H9 (cell line): ENCODE measurements around the gene AXIN2. TPM values are rescaled to one million over a fixed set of nuclear protein-coding genes. Genes with fewer than 3 reads are reported as not detected.

ENCODE experiments used
- DNase-seq: peaks from one replicate; pipeline ENCODE4 v3.0.0-alpha.2; 2017
- H2AFZ ChIP-seq: one replicate; pipeline ENCODE4 v1.6.1; 2013; ENCODE audit warnings: mild to moderate bottlenecking, low read length, control low read depth, moderate library complexity
- H2AK5ac ChIP-seq: 2 replicates; pipeline ENCODE4 v1.6.1; 2013; ENCODE audit warnings: low read length, control low read depth, mixed read lengths; ENCODE audit not compliant: insufficient read length
- H2BK120ac ChIP-seq: one replicate; pipeline ENCODE4 v1.6.1; 2013; ENCODE audit warnings: low read depth, mild to moderate bottlenecking, low read length, control low read depth, inconsistent platforms; ENCODE audit not compliant: poor library complexity, severe bottlenecking
- H2BK12ac ChIP-seq: 2 replicates; pipeline ENCODE4 v1.6.1; 2013; ENCODE audit warnings: low read length, control low read depth, mixed read lengths, low read depth; ENCODE audit not compliant: insufficient read length
- H2BK15ac ChIP-seq: 2 replicates; pipeline ENCODE4 v1.6.1; 2013; ENCODE audit warnings: low read depth, low read length, control low read depth
- H2BK20ac ChIP-seq: one replicate; pipeline ENCODE4 v1.6.1; 2013; ENCODE audit warnings: low read depth, mild to moderate bottlenecking, low read length, control low read depth, inconsistent platforms; ENCODE audit not compliant: poor library complexity, severe bottlenecking
- H2BK5ac ChIP-seq: 2 replicates; pipeline ENCODE4 v1.6.1; 2013; ENCODE audit warnings: low read length, control low read depth, mixed read lengths; ENCODE audit not compliant: insufficient read length
- H3K14ac ChIP-seq: 2 replicates; pipeline ENCODE4 v1.6.1; 2013; ENCODE audit warnings: low read length, control low read depth; ENCODE audit not compliant: insufficient read depth
- H3K18ac ChIP-seq: 2 replicates; pipeline ENCODE4 v1.6.1; 2013; ENCODE audit warnings: low read depth, mild to moderate bottlenecking, mixed read lengths, low read length, control low read depth; ENCODE audit not compliant: insufficient read length
- H3K23ac ChIP-seq: 2 replicates; pipeline ENCODE4 v1.6.1; 2013; ENCODE audit warnings: low read length, control low read depth, mixed read lengths, low read depth; ENCODE audit not compliant: insufficient read length
- H3K23me2 ChIP-seq: 2 replicates; pipeline ENCODE4 v1.6.1; 2013; ENCODE audit warnings: low read depth, mild to moderate bottlenecking, mixed read lengths, low read length, control low read depth; ENCODE audit not compliant: insufficient read length, poor library complexity, severe bottlenecking
- H3K27ac ChIP-seq: 2 replicates; pipeline ENCODE4 v1.5.1; 2013; ENCODE audit warnings: low read length, control low read depth, mixed read lengths, low read depth; ENCODE audit not compliant: insufficient read length
- H3K27me3 ChIP-seq: 2 replicates; pipeline ENCODE4 v1.6.1; 2013; ENCODE audit warnings: low read length, control low read depth, inconsistent platforms; ENCODE audit not compliant: insufficient read depth
- H3K4ac ChIP-seq: 2 replicates; pipeline ENCODE4 v1.6.1; 2013; ENCODE audit warnings: low read depth, mild to moderate bottlenecking, control low read depth, inconsistent platforms, low read length, moderate library complexity
- H3K4me1 ChIP-seq: 2 replicates; pipeline ENCODE4 v1.6.1; 2013; ENCODE audit warnings: low read length, control low read depth, inconsistent platforms; ENCODE audit not compliant: insufficient read depth
- H3K4me2 ChIP-seq: 2 replicates; pipeline ENCODE4 v1.6.1; 2013; ENCODE audit warnings: low read length, control low read depth, mixed read lengths; ENCODE audit not compliant: insufficient read length, insufficient read depth
- H3K56ac ChIP-seq: 2 replicates; pipeline ENCODE4 v1.6.1; 2013; ENCODE audit warnings: low read depth, mild to moderate bottlenecking, mixed read lengths, low read length, control low read depth; ENCODE audit not compliant: insufficient read length
- H3K79me1 ChIP-seq: 2 replicates; pipeline ENCODE4 v1.6.1; 2013; ENCODE audit warnings: low read depth, mild to moderate bottlenecking, moderate library complexity, low read length, control low read depth, inconsistent platforms; ENCODE audit not compliant: insufficient read depth, poor library complexity, severe bottlenecking
- H3K79me2 ChIP-seq: 2 replicates; pipeline ENCODE4 v1.6.1; 2013; ENCODE audit warnings: low read length, control low read depth, inconsistent platforms; ENCODE audit not compliant: insufficient read depth
- H3K9ac ChIP-seq: 2 replicates; pipeline ENCODE4 v1.6.1; 2013; ENCODE audit warnings: low read length, control low read depth, mixed read lengths; ENCODE audit not compliant: insufficient read length; ENCODE audit errors: extremely low read depth
- H3K9me3 ChIP-seq: one replicate; pipeline ENCODE4 v1.6.1; 2013; ENCODE audit warnings: low read depth, low read length, inconsistent platforms; ENCODE audit not compliant: control insufficient read depth
- H3T11ph ChIP-seq: one replicate; pipeline ENCODE4 v1.6.1; 2013; ENCODE audit warnings: mild to moderate bottlenecking, low read length, control low read depth, inconsistent platforms
- H4K20me1 ChIP-seq: one replicate; pipeline ENCODE4 v1.6.1; 2013; ENCODE audit not compliant: control insufficient read depth, insufficient read length, insufficient read depth
- H4K5ac ChIP-seq: 2 replicates; pipeline ENCODE4 v1.6.1; 2013; ENCODE audit warnings: low read depth, mild to moderate bottlenecking, mixed read lengths, low read length, control low read depth; ENCODE audit not compliant: insufficient read length
- H4K8ac ChIP-seq: replicated peaks from 2 replicates; pipeline ENCODE4 v1.6.1; 2013; ENCODE audit warnings: low read length, control low read depth, mixed read lengths, low read depth; ENCODE audit not compliant: insufficient read length
- H4K91ac ChIP-seq: 2 replicates; pipeline ENCODE4 v1.6.1; 2013; ENCODE audit warnings: low read depth, mild to moderate bottlenecking, moderate library complexity, mixed read lengths, low read length, control low read depth; ENCODE audit not compliant: insufficient read length
- H3K27ac Mint-ChIP-seq, 3 experiments: 2 replicates in 2 of 3; 3 replicates in 1 of 3; pipeline ENCODE4 v1.8.0; 2020 to 2021; ENCODE audit warnings: mixed read lengths in 3 of 3, mild to moderate bottlenecking in 1 of 3, moderate library complexity in 1 of 3
- H3K27me3 Mint-ChIP-seq: 2 replicates; pipeline ENCODE4 v1.8.0; 2021; ENCODE audit warnings: low read depth, mild to moderate bottlenecking, moderate library complexity, mixed read lengths
- H3K36me3 Mint-ChIP-seq, 3 experiments: 2 replicates in 2 of 3; 3 replicates in 1 of 3; pipeline ENCODE4 v1.8.0; 2020 to 2021; ENCODE audit warnings: low read depth in 3 of 3, mixed read lengths in 3 of 3; ENCODE audit not compliant: insufficient read depth in 1 of 3
- H3K4me1 Mint-ChIP-seq, 2 experiments: 2 replicates each; pipeline ENCODE4 v1.8.0; 2020; ENCODE audit warnings: mixed read lengths in 2 of 2
- H3K4me3 Mint-ChIP-seq, 2 experiments: 2 replicates in 1 of 2; 3 replicates in 1 of 2; pipeline ENCODE4 v1.8.0; 2020 to 2021; ENCODE audit warnings: mild to moderate bottlenecking in 2 of 2, mixed read lengths in 2 of 2, moderate library complexity in 1 of 2
- H3K9me3 Mint-ChIP-seq, 2 experiments: 2 replicates in 1 of 2; 3 replicates in 1 of 2; pipeline ENCODE4 v1.8.0; 2020; ENCODE audit warnings: mild to moderate bottlenecking in 2 of 2, mixed read lengths in 2 of 2, moderate library complexity in 1 of 2
- WGBS: extraction: QIAGEN DNeasy Blood & Tissue Kit; methylation state at CpG from one replicate; pipeline ENCODE4 v1.1.7; 2013; ENCODE audit warnings: missing lambda C conversion rate, low lambda C conversion rate, mixed read lengths; ENCODE audit not compliant: insufficient read length; ENCODE audit errors: extremely low coverage; 5-methylcytosine and 5-hydroxymethylcytosine counted together
- total RNA-seq: library from RNA; stranded (reverse); gene quantifications from 2 replicates; pipeline ENCODE4 v1.2.1, GENCODE V29; 2021
- TF ChIP-seq, protein P1 (sequence below): fragments of 200-600 bp; sonication (generic); conservative IDR thresholded peaks from 3 replicates; pipeline ENCODE4 v1.8.0; 2021; ENCODE audit warnings: antibody characterized with exemption, mild to moderate bottlenecking

AXIN2 gene
- total RNA-seq, 1 experiment from 2014 or later: 35.0 TPM

GRCh38 chr17:65532101-65532890, 29.2 kb downstream of the AXIN2 start:
- no peak overlapping the region for H3K4ac ChIP-seq
- H3K18ac ChIP-seq: no peak overlapping the region
- H3K23me2 ChIP-seq: no peaks in the 10 kb centered on the region
- H2BK120ac ChIP-seq: no peak overlapping the region
- TF ChIP-seq, protein P1, sequence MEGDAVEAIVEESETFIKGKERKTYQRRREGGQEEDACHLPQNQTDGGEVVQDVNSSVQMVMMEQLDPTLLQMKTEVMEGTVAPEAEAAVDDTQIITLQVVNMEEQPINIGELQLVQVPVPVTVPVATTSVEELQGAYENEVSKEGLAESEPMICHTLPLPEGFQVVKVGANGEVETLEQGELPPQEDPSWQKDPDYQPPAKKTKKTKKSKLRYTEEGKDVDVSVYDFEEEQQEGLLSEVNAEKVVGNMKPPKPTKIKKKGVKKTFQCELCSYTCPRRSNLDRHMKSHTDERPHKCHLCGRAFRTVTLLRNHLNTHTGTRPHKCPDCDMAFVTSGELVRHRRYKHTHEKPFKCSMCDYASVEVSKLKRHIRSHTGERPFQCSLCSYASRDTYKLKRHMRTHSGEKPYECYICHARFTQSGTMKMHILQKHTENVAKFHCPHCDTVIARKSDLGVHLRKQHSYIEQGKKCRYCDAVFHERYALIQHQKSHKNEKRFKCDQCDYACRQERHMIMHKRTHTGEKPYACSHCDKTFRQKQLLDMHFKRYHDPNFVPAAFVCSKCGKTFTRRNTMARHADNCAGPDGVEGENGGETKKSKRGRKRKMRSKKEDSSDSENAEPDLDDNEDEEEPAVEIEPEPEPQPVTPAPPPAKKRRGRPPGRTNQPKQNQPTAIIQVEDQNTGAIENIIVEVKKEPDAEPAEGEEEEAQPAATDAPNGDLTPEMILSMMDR: no peak
- no peak overlapping the region for H2BK20ac ChIP-seq
- H3K9me3 ChIP-seq: no peaks in the 10 kb centered on the region
- H3K79me2 ChIP-seq: no peaks in the 10 kb centered on the region
- no peaks in the 10 kb centered on the region for H4K20me1 ChIP-seq
- no peak overlapping the region for H2BK5ac ChIP-seq
- H4K8ac ChIP-seq: no peak overlapping the region
- no peak overlapping the region for H3T11ph ChIP-seq
- H4K5ac ChIP-seq: no peak overlapping the region
- no peaks in the 10 kb centered on the region for H3K27me3 ChIP-seq
- no peak overlapping the region for H3K23ac ChIP-seq
- no peak overlapping the region for H3K4me2 ChIP-seq
- no CpG with 5 or more reads among the region's 9 CpGs for WGBS
- no peaks in the 10 kb centered on the region for H3K27me3 Mint-ChIP-seq
- H3K9me3 Mint-ChIP-seq: no peaks in the 10 kb centered on the region
- H3K4me1 ChIP-seq: peaks cover 3% of the 10 kb centered on the region; the same call in 1 of the 2 replicates
- peak overlapping the region in 1 of 2 experiments; percentile 43; a peak in 3 of 5 replicates for H3K4me3 Mint-ChIP-seq
- peak overlapping the region in 2 of 3 experiments; percentile 57 to 82; a peak in 3 of 7 replicates for H3K27ac Mint-ChIP-seq
- H2BK12ac ChIP-seq: no peak overlapping the region
- H2BK15ac ChIP-seq: no peak overlapping the region
- peaks cover 55 to 88% (median 69%) of the 10 kb centered on the region in 3 experiments for H3K36me3 Mint-ChIP-seq
- no peak overlapping the region for H3K9ac ChIP-seq
- no peak overlapping the region for H3K56ac ChIP-seq
- H2AFZ ChIP-seq: no peak overlapping the region
- H2AK5ac ChIP-seq: no peak overlapping the region
- DNase-seq: no peak
- H3K27ac ChIP-seq: no peak overlapping the region
- no peak overlapping the region; the same call in 1 of the 2 replicates for H3K14ac ChIP-seq
- no peaks in the 10 kb centered on the region for H3K79me1 ChIP-seq
- no peak overlapping the region for H4K91ac ChIP-seq
- H3K4me1 Mint-ChIP-seq: peaks cover 35 to 39% of the 10 kb centered on the region in 2 experiments
